Smooth muscle cell of the coronary artery (primary cell): Measurements from ENCODE around the gene IPO4. TPM values are rescaled to one million over a fixed set of nuclear protein-coding genes. Genes with fewer than 3 reads are reported as not detected.

Experiments used
- total RNA-seq: library from RNA; depleted of rRNA; stranded (reverse); fragments of >200 nt; gene quantifications from 2 replicates; pipeline ENCODE4 v1.2.3, GENCODE V29; 2014; ENCODE audit warnings: low replicate concordance

The IPO4 gene
- total RNA-seq, 1 donor from 2014 or later, result 41.9 TPM

DNA sequence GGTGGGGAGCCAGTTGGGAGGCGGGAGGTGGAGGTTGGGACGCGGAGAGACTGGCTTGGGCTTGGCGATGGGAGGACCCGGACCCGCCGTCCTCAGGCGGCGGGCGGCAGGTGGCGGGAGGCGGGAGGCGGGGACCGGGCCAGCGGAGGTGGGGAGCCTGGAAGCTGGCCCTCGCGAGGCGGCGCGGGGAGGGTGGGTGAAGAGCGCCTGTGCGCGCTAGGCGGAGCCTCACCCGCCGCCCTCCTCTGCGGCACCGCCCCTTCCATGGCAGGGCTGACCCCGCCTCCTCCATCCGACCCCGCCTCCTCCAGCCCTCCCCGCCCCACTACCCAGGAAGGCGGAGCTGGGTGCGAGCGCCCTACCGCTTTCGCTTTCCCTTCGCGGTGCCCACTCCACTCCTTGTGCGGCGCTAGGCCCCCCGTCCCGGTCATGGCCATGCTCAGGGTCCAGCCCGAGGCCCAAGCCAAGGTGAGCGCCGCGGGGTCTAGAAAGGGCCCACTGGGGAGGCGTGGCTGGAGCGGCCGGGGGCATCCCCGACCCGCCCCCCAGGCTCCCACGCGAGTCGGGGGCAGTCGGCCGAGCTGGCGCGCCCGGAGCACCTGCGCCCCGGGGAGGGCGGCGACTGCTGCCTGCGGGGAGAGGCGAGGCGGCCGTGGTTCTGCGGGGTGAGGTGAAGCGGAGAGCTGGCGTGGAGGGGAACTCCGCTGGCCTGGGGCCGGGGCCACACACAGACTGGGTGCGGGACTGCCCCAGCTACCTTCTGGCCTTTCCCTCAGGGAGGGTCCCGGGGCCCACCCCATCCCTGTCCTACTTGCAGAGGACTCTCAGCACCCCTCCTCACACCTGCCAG is 52.6 kb downstream of the IPO4 start, which contains the start of gene PSME1:
Gene PSME1 (plus strand): TSS at position 361 of the 850 bp plus-strand sequence. CDS start 69 bp downstream, at position 430.

GRCh38 chr14:24130380-24130716 is 58.3 kb downstream of the IPO4 start, which contains the start of gene FITM1:
Gene FITM1 (plus strand): TSS chr14:24130659. CDS start chr14:24131564, 905 bp downstream.

Other genes starting within 250 kb of the IPO4 start
- 42.8 and 64.0 TPM in 2 replicates for gene DHRS4, start 235.0 kb downstream of the IPO4 start, total RNA-seq
- 8.5 and 15.5 TPM in 2 replicates for gene DHRS4L2, start 199.9 kb downstream of the IPO4 start, total RNA-seq
- gene CARMIL3, start 136.8 kb downstream of the IPO4 start, total RNA-seq, result 0.08 TPM in 1 of 2 replicates, not detected in the other
- not detected in 2 replicates for gene CPNE6, start 117.3 kb downstream of the IPO4 start, total RNA-seq
- gene PCK2, start 94.5 kb downstream of the IPO4 start, total RNA-seq, result 13.3 and 44.0 TPM in 2 replicates
- gene DCAF11, start 74.0 kb downstream of the IPO4 start, total RNA-seq, result 59.1 and 62.1 TPM in 2 replicates
- gene NRL, start 73.9 kb downstream of the IPO4 start, total RNA-seq, result 0.47 and 1.2 TPM in 2 replicates
- gene FITM1, start 58.2 kb downstream of the IPO4 start, total RNA-seq, result 0.23 TPM in 1 of 2 replicates, not detected in the other
- gene PSME1, start 52.6 kb downstream of the IPO4 start, total RNA-seq, result 55.3 and 80.6 TPM in 2 replicates
- gene EMC9, start 47.2 kb downstream of the IPO4 start, total RNA-seq, result 19.2 and 21.9 TPM in 2 replicates
- gene PSME2, start 42.2 kb downstream of the IPO4 start, total RNA-seq, result 28.2 and 87.8 TPM in 2 replicates
- gene RNF31, start 41.3 kb downstream of the IPO4 start, total RNA-seq, result 22.2 and 24.9 TPM in 2 replicates
- gene IRF9, start 27.6 kb downstream of the IPO4 start, total RNA-seq, result 68.4 and 96.8 TPM in 2 replicates
- gene REC8, start 16.7 kb downstream of the IPO4 start, total RNA-seq, result 0.12 and 0.83 TPM in 2 replicates
- 42.9 and 55.9 TPM in 2 replicates for gene TM9SF1, start 6.6 kb upstream of the IPO4 start, total RNA-seq
- gene TSSK4, start 16.9 kb upstream of the IPO4 start, total RNA-seq, result 0.12 TPM in 1 of 2 replicates, not detected in the other
- gene CHMP4A, start 24.7 kb upstream of the IPO4 start, total RNA-seq, result 24.2 and 29.7 TPM in 2 replicates
- 10.8 and 18.3 TPM in 2 replicates for gene MDP1, start 27.2 kb upstream of the IPO4 start, total RNA-seq
- 272 and 446 TPM in 2 replicates for gene NEDD8, start 43.6 kb upstream of the IPO4 start, total RNA-seq
- gene GMPR2, start 44.1 kb upstream of the IPO4 start, total RNA-seq, result 72.7 and 109 TPM in 2 replicates
- gene TINF2, start 53.8 kb upstream of the IPO4 start, total RNA-seq, result 38.3 and 42.2 TPM in 2 replicates
- gene TGM1, start 74.4 kb upstream of the IPO4 start, total RNA-seq, result 1.6 and 2.5 TPM in 2 replicates
- gene RABGGTA, start 82.8 kb upstream of the IPO4 start, total RNA-seq, result 16.8 and 22.3 TPM in 2 replicates
- gene DHRS1, start 111.0 kb upstream of the IPO4 start, total RNA-seq, result 13.5 and 20.9 TPM in 2 replicates
- 14.4 and 17.4 TPM in 2 replicates for gene NOP9, start 111.0 kb upstream of the IPO4 start, total RNA-seq
- 0.08 and 3.3 TPM in 2 replicates for gene CIDEB, start 119.2 kb upstream of the IPO4 start, total RNA-seq
- gene LTB4R2, start 121.3 kb upstream of the IPO4 start, total RNA-seq, result 1.2 and 2.3 TPM in 2 replicates
- 0.75 and 6.3 TPM in 2 replicates for gene LTB4R, start 122.7 kb upstream of the IPO4 start, total RNA-seq
- gene ADCY4, start 146.3 kb upstream of the IPO4 start, total RNA-seq, result 0.60 and 16.7 TPM in 2 replicates
- gene RIPK3, start 151.2 kb upstream of the IPO4 start, total RNA-seq, result 0.23 and 9.4 TPM in 2 replicates
- 18.4 and 77.3 TPM in 2 replicates for gene NFATC4, start 179.4 kb upstream of the IPO4 start, total RNA-seq
- 3.2 and 9.0 TPM in 2 replicates for gene NYNRIN, start 210.2 kb upstream of the IPO4 start, total RNA-seq
- 1.6 and 7.4 TPM in 2 replicates for gene CBLN3, start 240.9 kb upstream of the IPO4 start, total RNA-seq
- 42.2 and 45.3 TPM in 2 replicates for gene KHNYN, start 241.1 kb upstream of the IPO4 start, total RNA-seq